ENCODE measurements around the gene SCAF8. TPM values are rescaled to one million over a fixed set of nuclear protein-coding genes. Genes with fewer than 3 reads are reported as not detected.

The SCAF8 gene
- total RNA-seq: 21.3 and 27.5 TPM in 2 replicates

GRCh38 chr6:154733183-154733625 is at the start of gene SCAF8:
Gene SCAF8 (plus strand): TSS chr6:154733416. CDS start chr6:154733901, 485 bp downstream.

Other genes with a start within 250 kb of the SCAF8 start
- 6.1 and 6.7 TPM in 2 replicates for gene CNKSR3, start 222.7 kb upstream of the SCAF8 start, total RNA-seq